Panc1 (cell line): ENCODE measurements around the gene ATP11A. TPM values are rescaled to one million over a fixed set of nuclear protein-coding genes. Genes with fewer than 3 reads are reported as not detected.

Experiments used
- ATAC-seq: fragments of 200-7000 bp; cut with Tn5 transposase; 2 replicates; pipeline ENCODE4 v1.9.1; 2020; ENCODE audit warnings: mild to moderate bottlenecking, moderate library complexity
- BruUV-seq: library from RNA; stranded (reverse); fragments of 400-500 nt; replicated peaks from 2 replicates; lab custom pipeline; 2021; lab: Mats Ljungman, UMichigan
- CTCF ChIA-PET: fragments of 300-600 bp; sonication (Branson Sonifier 250); formaldehyde crosslinking; loops from one replicate; lab custom pipeline; 2022; ENCODE audit warnings: antibody characterized with exemption; lab: Charles Lee
- POLR2A ChIA-PET: fragments of 300-600 bp; sonication (Branson Sonifier 250); formaldehyde crosslinking; loops from one replicate; lab custom pipeline; 2022; ENCODE audit warnings: antibody characterized with exemption; lab: Charles Lee
- DNase-seq: peaks from one replicate; pipeline ENCODE4 v3.0.0-alpha.2; 2010; ENCODE audit warnings: low read depth, low spot score
- H3K27ac ChIP-seq: 2 replicates; pipeline ENCODE4 v1.5.1; 2011; ENCODE audit warnings: mild to moderate bottlenecking, low read length, inconsistent platforms
- H3K27me3 ChIP-seq: fragments of 200-500 bp; sonication (Bioruptor generic); 2 replicates; pipeline ENCODE4 v1.6.0; 2014; ENCODE audit warnings: low read length, inconsistent platforms; ENCODE audit not compliant: control insufficient read depth, insufficient read depth
- H3K36me3 ChIP-seq: fragments of 200-500 bp; sonication (Bioruptor generic); 2 replicates; pipeline ENCODE4 v1.5.1; 2014; ENCODE audit warnings: inconsistent platforms, mild to moderate bottlenecking, low read length, moderate library complexity; ENCODE audit not compliant: control insufficient read depth, insufficient read depth
- H3K4me1 ChIP-seq: 2 replicates; pipeline ENCODE4 v1.5.1; 2011; ENCODE audit warnings: inconsistent platforms, mild to moderate bottlenecking, low read length, moderate library complexity; ENCODE audit not compliant: control insufficient read depth, insufficient read depth
- H3K4me3 ChIP-seq, 2 experiments: 2 replicates each; pipeline ENCODE4 v1.5.1; 2011 to 2012; ENCODE audit warnings: low read depth in 2 of 2, low read length in 2 of 2, mild to moderate bottlenecking in 2 of 2, inconsistent platforms in 1 of 2, moderate library complexity in 1 of 2
- H3K9me3 ChIP-seq: fragments of 200-500 bp; sonication (Bioruptor generic); 2 replicates; pipeline ENCODE4 v1.5.1; 2014; ENCODE audit warnings: low read depth, mild to moderate bottlenecking, inconsistent platforms, low read length, moderate library complexity; ENCODE audit not compliant: control insufficient read depth, insufficient read depth
- POLR2AphosphoS5 ChIP-seq: IDR thresholded peaks from 2 replicates; pipeline ENCODE4 v1.6.1; 2012; ENCODE audit warnings: mild to moderate bottlenecking, low read depth, low read length, moderate library complexity
- SIN3A ChIP-seq: IDR thresholded peaks from 2 replicates; pipeline ENCODE4 v1.6.1; 2012; ENCODE audit warnings: low read depth, mild to moderate bottlenecking, low read length, moderate library complexity, borderline replicate concordance; ENCODE audit not compliant: insufficient read depth
- TCF7L2 ChIP-seq: IDR thresholded peaks from 2 replicates; pipeline ENCODE4 v1.6.1; 2011; ENCODE audit warnings: mild to moderate bottlenecking, low read depth, low read length, inconsistent platforms
- in situ Hi-C: cut with HindIII; loops from 2 replicates; pipeline ENCODE4 v1.10.0; 2016; ENCODE audit warnings: low sequenced_read_pairs, low pct_unique_long_range_greater_than_20kb
- intact Hi-C: fragments of 100-400 bp; cut with micrococcal nuclease; formaldehyde crosslinking; loops from one replicate; pipeline ENCODE4 v1.10.0; 2022; ENCODE audit not compliant: unreplicated experiment
- total RNA-seq: library from RNA; stranded (reverse); gene quantifications from one replicate; pipeline ENCODE4 v1.2.1, GENCODE V29; 2021; ENCODE audit not compliant: unreplicated experiment
- TF ChIP-seq, protein P1 (sequence below): fragments of 450-650 bp; IDR thresholded peaks from 2 replicates; pipeline ENCODE4 v1.5.1; 2017; ENCODE audit warnings: mild to moderate bottlenecking
- TF ChIP-seq, protein P2 (sequence below), 2 experiments: IDR thresholded peaks; 2 replicates each; pipeline ENCODE4 v1.6.1; 2011 to 2012; ENCODE audit warnings: low read depth in 2 of 2, control low read depth in 1 of 2, low read length in 1 of 2, mild to moderate bottlenecking in 1 of 2, moderate library complexity in 1 of 2; ENCODE audit not compliant: insufficient read depth in 1 of 2

Gene ATP11A
- total RNA-seq, 1 experiment from 2014 or later: 85.8 TPM

DNA sequence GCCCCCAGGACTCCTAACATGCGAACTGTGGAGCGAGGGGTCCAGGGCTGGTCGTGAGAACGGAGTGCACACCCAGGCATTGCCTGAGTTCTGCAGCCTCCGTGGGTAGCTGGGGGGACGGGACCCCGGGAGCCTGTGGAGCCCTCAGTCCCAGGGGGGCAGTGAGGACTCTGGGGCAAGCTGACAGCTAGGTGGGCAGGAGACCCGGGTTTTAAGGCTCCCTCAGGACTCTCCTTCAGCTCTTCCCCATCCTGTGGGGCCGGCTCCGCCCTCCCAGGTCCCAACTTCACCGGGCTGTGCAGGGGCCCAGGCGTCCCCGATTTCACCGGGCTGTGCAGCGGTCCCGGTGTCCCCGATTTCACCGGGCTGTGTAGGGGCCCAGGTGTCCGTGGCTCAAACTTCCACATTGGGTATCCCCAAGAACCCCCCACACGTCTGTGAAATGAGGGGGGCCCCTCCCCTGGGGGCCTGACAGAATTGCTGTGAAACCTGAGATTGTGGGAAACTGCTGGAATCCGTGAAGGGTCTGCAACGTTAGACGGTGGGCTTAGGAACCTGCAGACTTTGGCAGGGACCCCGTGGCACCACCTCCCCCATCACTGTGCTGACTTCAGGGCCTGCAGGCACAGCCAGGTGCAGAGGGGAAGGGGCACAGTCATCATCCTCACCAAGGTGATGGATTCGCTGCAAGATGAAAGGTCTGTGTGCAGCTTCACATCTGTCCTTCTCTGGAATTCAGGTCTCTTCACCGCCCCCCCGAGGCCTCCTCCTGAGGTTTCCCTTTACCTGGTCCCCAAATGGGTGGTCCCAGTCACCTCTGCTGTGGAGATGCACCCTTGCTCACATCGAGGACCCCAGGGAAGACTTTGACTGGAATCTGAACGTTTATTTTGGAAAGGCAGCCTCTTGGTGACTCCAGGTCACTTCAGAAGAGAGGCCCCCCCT lies 206.0 kb downstream of the ATP11A start:
- no peak for TF ChIP-seq POLR2AphosphoS5
- TF ChIP-seq SIN3A: no peak
- TF ChIP-seq TCF7L2: no peak
- TF ChIP-seq, protein P1, sequence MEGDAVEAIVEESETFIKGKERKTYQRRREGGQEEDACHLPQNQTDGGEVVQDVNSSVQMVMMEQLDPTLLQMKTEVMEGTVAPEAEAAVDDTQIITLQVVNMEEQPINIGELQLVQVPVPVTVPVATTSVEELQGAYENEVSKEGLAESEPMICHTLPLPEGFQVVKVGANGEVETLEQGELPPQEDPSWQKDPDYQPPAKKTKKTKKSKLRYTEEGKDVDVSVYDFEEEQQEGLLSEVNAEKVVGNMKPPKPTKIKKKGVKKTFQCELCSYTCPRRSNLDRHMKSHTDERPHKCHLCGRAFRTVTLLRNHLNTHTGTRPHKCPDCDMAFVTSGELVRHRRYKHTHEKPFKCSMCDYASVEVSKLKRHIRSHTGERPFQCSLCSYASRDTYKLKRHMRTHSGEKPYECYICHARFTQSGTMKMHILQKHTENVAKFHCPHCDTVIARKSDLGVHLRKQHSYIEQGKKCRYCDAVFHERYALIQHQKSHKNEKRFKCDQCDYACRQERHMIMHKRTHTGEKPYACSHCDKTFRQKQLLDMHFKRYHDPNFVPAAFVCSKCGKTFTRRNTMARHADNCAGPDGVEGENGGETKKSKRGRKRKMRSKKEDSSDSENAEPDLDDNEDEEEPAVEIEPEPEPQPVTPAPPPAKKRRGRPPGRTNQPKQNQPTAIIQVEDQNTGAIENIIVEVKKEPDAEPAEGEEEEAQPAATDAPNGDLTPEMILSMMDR: no peak
- TF ChIP-seq, protein P2, sequence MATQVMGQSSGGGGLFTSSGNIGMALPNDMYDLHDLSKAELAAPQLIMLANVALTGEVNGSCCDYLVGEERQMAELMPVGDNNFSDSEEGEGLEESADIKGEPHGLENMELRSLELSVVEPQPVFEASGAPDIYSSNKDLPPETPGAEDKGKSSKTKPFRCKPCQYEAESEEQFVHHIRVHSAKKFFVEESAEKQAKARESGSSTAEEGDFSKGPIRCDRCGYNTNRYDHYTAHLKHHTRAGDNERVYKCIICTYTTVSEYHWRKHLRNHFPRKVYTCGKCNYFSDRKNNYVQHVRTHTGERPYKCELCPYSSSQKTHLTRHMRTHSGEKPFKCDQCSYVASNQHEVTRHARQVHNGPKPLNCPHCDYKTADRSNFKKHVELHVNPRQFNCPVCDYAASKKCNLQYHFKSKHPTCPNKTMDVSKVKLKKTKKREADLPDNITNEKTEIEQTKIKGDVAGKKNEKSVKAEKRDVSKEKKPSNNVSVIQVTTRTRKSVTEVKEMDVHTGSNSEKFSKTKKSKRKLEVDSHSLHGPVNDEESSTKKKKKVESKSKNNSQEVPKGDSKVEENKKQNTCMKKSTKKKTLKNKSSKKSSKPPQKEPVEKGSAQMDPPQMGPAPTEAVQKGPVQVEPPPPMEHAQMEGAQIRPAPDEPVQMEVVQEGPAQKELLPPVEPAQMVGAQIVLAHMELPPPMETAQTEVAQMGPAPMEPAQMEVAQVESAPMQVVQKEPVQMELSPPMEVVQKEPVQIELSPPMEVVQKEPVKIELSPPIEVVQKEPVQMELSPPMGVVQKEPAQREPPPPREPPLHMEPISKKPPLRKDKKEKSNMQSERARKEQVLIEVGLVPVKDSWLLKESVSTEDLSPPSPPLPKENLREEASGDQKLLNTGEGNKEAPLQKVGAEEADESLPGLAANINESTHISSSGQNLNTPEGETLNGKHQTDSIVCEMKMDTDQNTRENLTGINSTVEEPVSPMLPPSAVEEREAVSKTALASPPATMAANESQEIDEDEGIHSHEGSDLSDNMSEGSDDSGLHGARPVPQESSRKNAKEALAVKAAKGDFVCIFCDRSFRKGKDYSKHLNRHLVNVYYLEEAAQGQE (IDR thresholded peaks at IDR 0.05; ENCODE audit: insufficient read depth in 1 of 2, low read depth in 2 of 2, low read length in 1 of 2): no peak
- intact Hi-C loops: no loop called here
- Histone ChIP-seq H3K9me3 (no peaks in the 10 kb centered on the region), H3K4me1 (no peaks in the 10 kb centered on the region), H3K4me3 (no peak overlapping the region), H3K36me3 (no peaks in the 10 kb centered on the region), H3K27me3 (no peaks in the 10 kb centered on the region), H3K27ac (no peak overlapping the region)
- no TSS peak for BruUV-seq
- ATAC-seq: no peak
- DNase-seq: no peak
- POLR2A ChIA-PET: interaction anchor here (0.6 kb wide), 1 partner anchor 21 kb away, joined by 3 read pairs; no protein-coding TSS in a partner anchor
- in situ Hi-C loops: no loop called here
- CTCF ChIA-PET: no interaction called here

DNA sequence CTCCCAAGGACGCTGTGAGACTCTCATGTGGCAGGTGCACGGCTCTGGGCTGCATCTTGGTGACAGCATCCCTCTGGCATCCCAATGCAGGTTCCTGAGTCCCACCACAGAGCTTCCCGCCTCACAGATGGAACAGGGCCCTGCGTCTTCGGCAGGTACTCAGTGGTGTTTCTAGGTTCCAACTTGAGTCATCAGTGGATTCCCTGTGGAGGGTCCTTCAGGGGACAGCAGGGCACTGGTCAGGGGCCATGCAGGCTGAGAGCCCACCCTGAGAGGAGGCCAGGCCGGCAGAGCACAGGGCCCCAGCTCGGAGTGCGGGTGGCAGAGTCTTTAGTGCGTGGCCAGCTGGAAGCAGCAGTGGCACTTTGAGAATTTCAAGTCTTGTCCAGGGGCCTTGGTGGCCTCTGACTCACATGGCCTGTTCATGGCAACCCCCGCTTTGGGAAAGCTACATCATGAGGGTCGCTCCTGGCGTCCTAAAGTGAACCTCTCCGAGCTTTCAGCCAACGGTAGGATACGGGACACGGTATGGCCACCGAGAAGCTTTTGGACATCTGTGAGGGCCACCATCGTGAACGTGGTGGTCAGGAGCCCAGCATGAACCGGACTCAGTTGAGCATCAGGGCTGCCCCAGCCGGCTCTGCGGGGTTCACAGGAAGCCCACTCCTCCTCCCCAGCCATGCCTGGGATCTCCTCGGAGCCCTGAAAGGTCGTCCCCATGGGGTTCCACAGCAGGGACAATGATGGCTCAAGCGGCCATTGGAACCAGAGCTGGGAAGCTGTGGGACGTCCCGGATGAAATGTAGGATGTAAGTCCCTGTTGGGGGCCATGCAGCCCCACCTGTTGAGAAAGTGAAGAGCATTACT lies 207.1 kb downstream of the ATP11A start:
- no peak overlapping the region for H3K4me3 ChIP-seq
- DNase-seq: no peak
- CTCF ChIA-PET: no interaction called here
- intact Hi-C loops (no loop called here), in situ Hi-C loops (no loop called here)
- POLR2A ChIA-PET: no interaction called here
- no peaks in the 10 kb centered on the region for H3K9me3 ChIP-seq
- H3K4me1 ChIP-seq: no peaks in the 10 kb centered on the region
- H3K36me3 ChIP-seq: no peaks in the 10 kb centered on the region
- no peak overlapping the region for H3K27ac ChIP-seq
- no peak for TF ChIP-seq POLR2AphosphoS5
- no peak for TF ChIP-seq TCF7L2
- TF ChIP-seq SIN3A: no peak
- TF ChIP-seq, protein P2 (IDR thresholded peaks at IDR 0.05; ENCODE audit: insufficient read depth in 1 of 2, low read depth in 2 of 2, low read length in 1 of 2): no peak
- H3K27me3 ChIP-seq: no peaks in the 10 kb centered on the region
- no TSS peak for BruUV-seq
- ATAC-seq: no peak
